DMS 273 (cell line): ENCODE results near the gene TUBB.
"Not testable (repeated sequence)": the region's sequence is repeated elsewhere in the genome, so short reads cannot be mapped to it uniquely, and the experiment has no call there.

Source experiments
- DNase-seq: peaks from one replicate; lab custom pipeline; 2025; ENCODE audit not compliant: unreplicated experiment; lab: John Stamatoyannopoulos, UW

TUBB gene

DNA sequence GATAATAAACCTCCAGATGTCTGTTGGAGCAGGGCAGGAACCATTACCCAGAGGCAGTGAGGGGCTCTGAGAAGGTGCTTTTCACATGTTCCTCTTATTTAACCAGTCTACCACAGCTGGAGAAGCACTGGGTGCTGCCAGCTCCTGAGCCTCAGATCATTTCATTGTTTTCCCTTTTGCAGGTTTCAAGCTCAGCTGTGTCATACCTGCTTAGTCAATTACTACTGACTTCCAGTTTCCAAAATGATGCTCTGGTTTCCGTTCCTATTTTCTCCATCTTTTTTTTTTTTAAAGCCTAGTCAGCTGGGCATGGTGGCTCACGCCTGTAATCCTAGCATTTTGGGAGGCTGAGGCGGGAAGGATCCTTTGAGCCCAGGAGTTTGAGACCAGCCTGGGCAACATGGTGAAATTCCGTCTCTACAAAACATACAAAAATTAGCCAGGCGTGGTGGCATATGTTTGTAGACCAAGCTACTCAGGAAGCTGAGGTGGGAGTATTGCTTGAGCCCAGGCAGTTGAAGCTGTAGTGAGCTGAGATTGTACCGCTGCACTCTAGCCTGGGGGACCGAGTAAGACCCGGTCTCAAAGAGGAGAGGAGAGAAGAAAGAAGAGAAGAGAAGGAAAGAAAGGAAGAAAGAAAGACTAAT is 15.6 kb downstream of the TUBB start:
- no peak for DNase-seq

DNA sequence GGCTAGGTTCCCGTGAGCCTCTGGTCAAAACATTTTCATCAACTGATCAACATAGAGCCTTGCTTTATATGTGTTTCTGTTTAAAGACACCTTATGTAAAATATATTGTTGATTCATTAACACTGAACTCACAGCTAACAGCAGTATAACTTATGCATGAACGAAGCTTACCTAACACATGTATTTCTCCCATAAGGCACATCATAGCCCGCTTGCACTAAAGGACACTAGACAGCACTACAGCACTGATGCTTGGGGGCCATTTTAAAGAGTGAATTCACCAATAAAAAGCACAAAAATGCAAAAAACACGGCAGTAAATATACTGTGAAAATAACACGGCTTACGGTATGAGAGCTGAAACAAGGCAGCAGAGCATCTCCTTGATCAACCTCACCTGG is 18.4 kb downstream of the TUBB start:
- no peak for DNase-seq

DNA sequence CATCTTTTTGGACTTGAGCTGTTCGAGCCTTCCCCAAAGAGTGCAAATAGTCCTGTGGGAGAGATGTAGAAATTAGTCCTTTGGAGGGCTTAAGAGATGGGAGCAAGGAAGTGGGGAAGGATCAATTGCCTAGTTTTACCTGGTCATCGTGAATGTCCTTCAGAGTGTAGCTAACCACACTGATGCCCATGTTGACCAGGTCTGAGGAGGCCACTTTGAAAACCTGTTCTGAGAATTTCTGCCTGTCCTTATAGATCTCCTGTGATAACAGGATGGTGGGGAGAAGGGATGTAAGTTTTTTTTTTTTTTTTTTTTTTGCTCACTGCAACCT is 20.4 kb downstream of the TUBB start:
- DNase-seq: no peak

DNA sequence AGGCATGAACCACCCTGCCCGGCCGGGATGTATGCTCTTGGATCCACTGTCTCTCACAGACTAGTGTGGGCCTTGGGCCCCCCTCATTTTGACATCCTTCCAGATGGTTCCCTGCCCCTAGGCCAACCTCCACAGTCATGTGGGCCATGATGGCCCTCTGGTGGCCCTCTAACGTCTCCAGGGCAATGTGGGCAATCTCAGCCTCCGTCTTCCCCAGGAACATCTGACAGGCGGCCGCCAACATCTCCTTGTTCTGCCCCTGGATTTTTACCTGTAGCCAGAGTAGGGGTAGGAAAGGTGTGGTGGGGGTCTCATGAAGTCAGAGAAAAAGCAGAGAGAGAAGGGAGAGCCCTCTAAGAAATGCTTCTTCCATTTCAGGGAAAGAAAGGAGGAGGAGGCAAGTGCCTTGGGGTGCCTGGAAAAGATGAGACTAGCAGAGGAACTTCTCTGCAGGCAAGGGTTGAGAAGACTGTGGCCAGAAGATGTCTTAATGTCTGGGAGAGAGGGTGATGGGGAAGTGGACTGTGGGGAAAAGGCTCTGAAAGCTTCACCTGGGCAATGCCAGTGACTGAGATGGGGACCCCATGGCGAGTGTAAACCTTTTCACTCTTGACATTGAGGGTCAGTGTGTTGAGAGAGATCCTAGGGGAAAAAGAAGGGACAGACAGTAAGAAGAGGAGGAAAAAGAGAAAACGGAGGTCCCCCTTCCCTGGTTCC is 21.1 kb downstream of the TUBB start:
- DNase-seq: no peak

DNA sequence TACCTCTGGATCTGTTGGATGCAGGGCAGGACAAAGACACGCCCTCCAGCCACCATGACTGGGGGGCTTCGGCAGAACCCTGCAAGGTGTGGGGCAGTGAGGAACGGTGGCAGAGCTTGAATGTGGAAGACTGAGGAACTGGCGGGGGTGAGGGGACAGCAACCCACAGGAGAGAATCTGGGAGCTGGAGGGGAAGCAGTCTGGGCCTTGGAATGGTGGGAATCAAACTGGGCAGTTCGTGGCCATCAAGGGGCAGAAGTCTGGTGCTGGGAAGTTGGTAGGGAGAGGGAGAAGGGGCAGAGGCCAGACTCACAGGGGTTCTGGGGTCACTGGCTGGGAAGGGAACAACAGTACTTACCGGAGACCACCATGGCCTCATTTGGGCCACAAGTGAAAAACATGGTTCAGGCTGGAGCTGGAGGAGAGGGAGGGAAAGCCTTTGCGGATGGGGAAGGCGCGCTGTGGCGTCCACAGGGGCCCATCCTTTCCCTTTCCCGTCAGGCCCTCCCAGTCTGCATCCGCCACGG is 21.7 kb downstream of the TUBB start:
- DNase-seq: no peak

DNA sequence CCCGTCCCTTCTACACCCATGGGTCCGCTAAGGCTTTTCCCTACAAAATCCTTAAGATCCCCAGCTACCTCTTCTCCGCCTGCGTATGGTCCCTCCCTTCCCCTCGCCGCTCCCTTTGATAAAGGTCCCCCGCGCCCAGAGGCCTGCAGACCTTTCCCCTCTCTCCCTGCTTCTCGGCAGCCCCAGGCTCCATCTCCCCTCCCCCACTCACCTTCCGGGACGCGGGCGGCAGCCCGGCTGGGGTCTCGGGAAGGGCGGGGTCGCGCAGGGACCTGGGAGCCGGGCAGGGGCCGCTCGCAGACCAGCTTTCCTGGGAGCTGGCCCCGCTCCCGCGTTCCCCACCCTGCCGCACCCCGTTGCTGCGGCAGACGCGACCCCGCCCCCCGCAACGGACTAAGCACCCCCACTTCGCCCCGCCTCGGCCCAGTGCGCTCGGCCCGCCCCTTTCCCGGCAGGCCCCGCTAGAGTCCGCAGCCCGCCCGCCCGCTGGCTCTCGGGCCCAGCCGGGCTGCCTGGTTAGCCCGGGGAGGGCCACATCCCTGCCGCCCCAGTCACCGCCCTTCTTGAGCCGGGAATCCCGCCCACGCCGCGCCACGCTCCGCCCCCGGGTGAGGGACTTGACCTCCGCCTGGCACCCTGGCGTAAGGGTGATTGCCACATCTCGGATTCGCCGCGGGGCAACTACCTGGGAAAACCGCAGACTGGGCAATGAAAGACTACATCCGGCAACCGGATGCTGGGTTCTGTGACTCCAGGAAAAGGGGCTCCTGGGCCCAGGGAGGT is 22.4 kb downstream of the TUBB start, which contains the start of gene FLOT1:
FLOT1 (minus strand) TSS at position 372 of the 783 bp plus-strand sequence. CDS start 498 bp downstream, outside the sequence.
- peak; percentile 95 for DNase-seq

DNA sequence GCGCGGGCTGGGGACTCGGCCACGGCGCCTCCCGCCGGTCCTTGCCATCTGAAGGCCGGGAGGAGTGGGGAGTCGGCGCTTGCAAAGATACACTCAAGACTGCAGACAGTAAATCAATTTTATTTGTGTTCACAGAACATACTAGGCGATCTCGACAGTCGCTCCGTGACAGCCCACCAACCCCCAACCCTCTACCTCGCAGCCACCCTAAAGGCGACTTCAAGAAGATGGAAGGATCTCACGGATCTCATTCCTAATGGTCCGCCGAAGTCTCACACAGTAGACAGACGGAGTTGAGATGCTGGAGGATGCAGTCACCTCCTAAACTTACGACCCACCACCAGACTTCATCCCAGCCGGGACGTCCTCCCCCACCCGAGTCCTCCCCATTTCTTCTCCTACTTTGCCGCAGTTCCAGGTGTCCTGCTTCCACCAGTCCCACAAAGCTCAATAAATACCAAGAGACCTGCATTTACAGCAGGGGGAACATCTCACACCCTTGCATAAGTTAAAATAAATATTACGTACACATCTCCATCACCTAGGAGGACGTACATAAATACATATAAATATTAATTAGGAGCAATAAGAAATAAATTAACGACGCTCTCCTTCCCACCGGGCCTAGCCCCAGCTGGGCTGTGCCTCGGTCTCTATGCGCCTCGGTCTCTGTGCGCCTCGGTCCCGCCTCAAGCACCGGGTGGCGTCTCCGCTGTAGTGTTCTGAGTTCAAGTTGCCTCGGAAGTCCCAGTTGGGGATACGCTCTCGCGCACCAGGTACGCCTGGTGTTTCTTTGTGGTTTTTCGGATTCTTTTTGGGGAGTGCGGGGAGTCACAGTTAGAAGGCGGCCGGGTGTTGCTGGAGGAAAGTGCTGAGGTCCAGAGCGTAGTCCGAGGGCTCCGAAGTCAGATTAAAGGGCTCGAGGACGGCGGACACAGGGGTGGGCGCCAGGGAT is 23.2 kb downstream of the TUBB start:
- DNase-seq: peak; percentile 65

DNA sequence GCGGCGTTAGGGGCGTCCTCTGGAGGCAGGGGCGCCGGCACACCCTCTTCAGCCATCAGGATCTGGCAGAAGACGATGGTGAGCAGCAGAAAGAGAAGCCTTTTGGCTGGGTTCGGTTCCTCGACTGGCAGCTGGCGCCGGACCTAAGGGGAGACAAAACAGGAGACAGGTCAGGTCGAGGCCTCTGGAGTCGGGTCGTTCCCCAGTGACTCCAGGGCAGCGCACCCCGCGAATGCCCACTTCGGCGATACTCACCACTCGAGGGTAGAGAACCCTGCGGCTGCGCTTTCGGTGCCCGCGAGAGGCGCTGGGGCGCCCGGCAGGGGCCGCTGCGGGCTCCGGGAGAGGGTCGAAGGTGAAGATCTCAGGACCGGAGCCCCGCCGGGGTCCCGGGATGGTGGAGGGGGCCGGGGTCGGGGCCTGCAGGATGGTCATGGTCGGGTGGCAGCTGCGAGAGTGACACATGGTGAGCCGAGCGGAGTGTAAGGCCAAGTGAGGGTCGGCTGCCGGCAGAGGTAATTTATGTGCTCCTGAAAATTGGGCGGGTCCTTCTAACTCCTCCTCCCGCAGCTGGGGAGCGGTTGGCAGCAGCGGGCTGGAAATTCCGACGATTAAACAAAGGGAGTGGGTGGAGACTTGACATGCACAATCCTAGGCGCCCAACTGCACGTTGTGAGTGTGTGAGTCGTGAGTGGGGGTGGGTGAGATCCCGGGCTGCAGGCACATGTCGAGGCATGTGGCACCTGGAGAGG is 24.1 kb downstream of the TUBB start, which contains the start of gene IER3:
IER3 (minus strand) TSS at position 494 of the 752 bp plus-strand sequence; CDS start at position 465, 29 bp downstream.
- DNase-seq: peak; percentile 89

DNA sequence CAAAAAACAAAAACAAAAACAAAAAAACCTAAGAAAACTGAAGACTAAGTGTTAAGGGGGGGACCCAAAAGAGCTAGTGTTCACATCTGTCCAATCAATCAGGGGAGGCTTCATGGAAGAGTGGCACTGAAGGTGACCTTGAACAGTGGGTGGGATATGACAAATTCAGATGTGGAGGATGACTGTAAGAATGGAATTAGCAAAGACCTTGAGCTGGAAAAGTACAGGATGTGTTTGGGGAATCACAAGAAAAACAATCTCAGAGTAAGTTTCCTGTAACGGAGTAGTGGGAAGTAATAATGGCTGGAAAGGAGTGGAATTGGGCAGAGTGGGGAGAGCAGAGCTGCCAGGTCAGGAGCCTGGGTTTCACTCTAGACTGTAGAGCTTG is 27.1 kb downstream of the TUBB start:
- no peak for DNase-seq

DNA sequence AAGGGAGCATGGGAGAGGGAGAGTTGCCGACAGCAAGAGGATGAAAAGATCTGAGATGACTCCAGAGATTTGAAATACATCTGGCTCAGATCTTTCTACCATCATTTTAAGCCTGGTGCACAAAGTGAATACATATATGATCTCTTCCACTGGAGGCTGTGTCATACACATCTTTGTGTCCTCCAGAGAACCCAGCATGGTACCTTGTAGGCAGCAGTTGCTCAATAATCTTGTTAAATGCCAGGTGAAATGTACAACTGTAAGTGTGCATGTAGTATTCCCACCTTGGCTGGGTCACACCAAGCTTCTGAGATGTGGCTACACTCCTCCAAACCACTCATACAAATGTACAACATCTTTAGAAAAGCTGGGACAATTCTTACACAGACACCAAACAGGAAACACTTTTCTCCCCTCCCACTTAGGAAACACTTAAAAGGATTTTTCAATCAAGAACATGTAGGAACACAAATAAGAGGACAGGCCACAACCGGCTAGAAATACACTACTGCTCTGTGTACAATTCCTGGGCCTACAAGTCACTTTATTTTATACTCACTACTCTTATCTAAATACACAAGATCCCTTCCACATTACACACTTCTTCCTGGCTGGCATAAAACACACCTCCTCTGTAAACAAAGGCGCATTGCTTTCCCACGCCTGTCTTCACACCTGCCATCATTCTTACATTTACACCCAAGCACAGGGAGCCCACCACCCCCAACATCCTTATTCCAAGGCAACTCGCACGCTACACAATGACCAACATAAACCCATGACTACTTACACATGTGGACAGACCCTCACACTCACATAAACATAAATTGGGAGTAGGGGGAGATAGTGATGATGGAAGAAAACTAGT is 28.0 kb downstream of the TUBB start:
- no peak for DNase-seq

DNA sequence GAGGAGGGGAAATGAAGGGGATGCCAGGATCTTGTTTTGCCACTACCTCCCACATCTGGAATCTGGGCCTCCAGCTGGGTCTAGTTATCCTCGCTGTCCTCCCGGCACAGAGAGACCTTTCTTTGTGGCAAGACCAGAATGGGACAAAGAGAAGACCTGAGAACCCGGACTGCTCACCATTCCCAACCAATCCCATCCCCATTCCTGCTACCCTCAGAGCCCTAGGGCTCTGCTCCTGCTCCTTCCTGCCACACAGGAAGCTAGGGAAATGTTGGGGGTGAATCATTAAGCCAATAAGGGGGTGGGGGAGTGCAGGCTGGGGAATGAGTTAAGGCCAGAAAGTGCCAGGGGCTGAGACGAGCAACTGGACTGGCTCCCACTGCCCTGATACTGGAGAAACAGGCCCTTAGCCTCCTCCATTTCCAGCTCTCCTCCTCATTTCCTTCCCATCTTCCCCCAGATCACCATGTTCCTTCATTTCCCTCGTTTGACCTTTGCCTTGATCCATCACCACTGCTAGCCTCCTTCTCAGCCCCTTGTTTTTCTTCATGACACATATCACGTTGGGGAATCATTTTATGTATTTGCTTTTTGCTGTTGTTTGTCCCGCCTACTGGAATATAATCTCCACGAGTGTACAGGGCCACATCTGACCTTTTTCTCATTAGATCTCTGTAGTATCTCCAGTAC is 28.8 kb downstream of the TUBB start:
- no peak for DNase-seq

DNA sequence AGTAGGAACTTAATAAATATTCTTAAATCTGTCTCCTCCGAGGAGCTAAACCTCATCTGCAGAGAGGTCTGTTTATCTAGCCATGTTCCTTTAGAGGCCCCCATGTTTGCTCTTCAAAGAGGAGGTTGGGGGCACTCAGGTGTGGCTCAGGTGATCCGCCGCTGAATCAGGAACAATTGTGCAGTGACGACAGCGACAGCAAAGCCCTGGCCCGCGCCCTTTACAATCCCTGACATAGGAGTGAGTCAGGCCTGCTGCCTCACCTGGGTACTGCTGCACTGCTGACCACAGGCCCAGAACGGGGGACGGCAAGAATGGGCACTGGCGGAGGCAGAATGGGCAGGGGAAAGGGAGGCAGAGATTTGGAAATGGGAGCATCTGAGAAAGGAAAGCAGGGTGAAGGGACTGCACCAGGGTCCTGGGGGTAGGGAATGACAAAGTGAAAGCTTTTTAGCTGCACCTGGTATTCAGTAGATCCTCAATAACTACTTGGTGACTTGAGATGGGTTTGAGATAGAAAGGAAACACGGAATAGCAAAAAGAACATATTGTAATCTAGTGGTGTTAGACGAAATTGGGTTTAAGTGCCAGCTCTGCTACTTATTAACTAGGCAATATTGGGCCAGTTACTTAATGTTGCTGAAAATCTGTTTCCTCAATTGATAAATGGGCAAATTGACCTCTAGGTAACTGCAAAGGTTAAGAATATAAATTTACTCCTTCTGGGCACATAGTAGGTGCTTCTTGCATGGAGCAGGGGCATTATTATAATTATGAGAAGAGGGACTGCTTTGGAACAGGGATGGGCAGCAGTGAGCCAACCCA is 29.6 kb downstream of the TUBB start:
- no peak for DNase-seq

DNA sequence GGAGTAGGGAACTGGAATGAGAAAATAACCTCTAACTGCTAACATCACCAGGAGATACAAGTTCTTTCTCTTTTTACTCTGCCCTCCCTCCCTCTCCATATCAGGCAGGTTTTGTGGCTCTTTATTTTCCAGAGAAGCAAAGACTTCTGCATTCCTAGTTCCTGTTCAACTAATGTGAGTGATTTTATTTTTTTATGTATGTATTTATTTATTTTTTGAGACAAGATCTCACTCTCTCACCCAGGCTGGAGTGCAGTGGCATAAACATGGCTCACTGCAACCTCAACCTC is 30.2 kb downstream of the TUBB start:
- no peak for DNase-seq

DNA sequence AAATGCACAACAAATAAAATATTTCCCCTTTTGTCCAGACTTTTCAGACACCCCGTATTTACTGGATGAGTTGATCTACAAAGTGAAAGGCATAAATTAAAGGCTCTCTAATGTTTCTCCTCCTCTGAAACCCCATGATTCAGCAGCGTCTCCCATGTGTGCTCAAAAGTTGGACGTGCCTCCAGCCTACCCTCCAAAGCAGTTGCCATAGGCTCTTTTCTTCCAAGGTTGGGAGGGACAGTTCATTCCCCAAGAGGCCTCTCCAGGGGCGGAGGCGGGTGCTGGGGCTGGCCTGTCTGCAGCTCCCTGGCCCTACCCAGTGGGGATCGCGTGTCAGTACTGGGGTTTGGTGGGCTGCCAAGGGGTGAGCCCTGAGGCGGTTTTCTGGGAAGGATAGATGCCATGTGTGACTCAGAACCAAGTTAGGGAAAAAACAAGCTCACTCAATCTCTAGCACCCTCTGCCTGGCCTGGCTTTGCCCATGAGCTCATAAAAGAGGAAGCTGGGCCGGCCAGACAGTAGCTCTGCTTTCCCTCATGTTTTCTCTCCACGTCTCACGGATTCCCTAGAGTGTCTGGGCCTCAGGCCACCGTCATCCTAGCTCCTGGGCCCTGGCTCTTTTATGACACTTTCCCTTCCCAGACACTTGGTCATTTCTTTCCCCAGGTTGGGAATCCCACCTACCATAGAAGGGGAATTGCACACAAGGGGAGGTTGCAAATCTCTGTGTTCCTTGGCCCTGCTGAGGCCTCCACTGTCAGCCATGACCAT is 32.2 kb downstream of the TUBB start:
- DNase-seq: peak; percentile 88

DNA sequence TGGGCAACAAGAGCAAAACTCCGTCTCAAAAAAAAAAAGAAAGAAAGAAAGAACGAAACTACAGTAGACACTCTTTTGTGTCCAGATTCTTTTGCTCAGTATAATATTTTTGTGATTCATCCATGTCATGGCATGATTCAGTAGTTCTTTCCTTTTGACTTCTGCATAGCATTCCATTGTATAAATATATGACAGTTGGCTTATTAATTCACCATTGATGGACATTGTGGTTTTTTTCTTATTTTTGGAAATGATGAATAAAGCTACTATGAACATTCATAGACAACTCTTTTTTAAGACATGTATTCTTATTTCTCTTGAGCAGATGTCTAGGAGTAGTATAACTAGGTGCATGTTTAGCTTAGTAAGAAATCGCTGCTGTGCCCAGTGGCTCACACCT is 34.5 kb downstream of the TUBB start:
- DNase-seq: no peak

DNA sequence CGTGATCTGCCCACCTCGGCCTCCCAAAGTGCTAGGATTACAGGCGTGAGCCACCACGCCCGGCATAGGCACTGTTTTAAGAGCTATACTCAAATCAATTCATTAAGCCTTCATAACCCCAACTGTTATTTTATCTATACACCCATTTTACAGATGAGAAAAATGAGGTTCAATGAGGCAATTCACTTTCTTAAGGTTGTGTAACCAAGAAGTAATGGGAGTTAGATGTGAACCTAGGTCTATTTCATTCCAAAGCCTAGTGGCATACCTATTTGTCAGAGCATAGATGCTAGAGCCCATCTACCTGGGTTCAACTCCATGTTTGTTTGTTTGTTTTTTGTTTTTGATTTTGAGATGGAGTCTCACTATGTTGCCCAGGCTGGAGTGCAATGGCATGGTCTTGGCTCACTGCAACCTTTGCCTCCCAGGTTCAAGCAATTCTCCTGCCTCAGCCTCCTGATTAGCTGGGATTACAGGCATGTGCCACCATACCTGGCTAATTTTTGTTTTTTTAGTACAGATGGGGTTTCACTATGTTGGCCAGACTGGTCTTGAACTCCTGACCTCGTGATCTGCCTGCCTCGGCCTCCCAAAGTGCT is 36.4 kb downstream of the TUBB start:
- DNase-seq: not testable (repeated sequence)
